ENCODE results near the gene SURF4.

DNA sequence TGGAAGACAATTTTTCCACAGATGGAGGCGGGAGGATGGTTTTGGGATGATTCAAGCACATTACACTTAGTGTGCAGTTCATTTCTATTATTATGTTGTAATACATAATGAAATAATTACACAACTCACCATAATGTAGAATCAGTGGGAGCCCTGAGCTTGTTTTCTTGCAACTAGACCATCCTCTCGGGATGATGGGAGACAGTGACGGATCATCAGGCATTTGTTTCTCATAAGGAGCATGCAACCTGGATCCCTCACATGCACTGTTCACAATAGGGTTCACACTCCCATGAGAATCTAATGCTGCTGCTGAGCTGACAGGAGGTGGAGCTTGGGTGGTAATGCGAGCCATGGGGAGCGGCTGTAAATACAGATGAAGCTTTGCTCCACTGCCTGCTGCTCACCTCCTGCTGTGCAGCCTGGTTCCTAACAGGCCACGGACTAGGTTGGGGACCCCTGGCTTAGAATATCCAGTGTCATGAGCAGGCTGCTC is 1.9 kb upstream of the SURF4 start:
- TF ChIP-seq, protein P1, sequence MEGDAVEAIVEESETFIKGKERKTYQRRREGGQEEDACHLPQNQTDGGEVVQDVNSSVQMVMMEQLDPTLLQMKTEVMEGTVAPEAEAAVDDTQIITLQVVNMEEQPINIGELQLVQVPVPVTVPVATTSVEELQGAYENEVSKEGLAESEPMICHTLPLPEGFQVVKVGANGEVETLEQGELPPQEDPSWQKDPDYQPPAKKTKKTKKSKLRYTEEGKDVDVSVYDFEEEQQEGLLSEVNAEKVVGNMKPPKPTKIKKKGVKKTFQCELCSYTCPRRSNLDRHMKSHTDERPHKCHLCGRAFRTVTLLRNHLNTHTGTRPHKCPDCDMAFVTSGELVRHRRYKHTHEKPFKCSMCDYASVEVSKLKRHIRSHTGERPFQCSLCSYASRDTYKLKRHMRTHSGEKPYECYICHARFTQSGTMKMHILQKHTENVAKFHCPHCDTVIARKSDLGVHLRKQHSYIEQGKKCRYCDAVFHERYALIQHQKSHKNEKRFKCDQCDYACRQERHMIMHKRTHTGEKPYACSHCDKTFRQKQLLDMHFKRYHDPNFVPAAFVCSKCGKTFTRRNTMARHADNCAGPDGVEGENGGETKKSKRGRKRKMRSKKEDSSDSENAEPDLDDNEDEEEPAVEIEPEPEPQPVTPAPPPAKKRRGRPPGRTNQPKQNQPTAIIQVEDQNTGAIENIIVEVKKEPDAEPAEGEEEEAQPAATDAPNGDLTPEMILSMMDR (IDR thresholded peaks at IDR 0.05; ENCODE audit: insufficient read depth, low read length) = no peak
- no peak for TF ChIP-seq POLR2AphosphoS5 (IDR thresholded peaks at IDR 0.05; ENCODE audit: low read depth)

Data from HL-60 (cell line).